NOMO-1 (cell line): ENCODE results near the gene OSBPL9.
"Not testable (repeated sequence)": the region's sequence is repeated elsewhere in the genome, so short reads cannot be mapped to it uniquely, and the experiment has no call there.

ENCODE experiments used
- DNase-seq, 2 experiments: peaks; one replicate each; lab custom pipeline; 2025; ENCODE audit not compliant: unreplicated experiment in 2 of 2; lab: John Stamatoyannopoulos, UW

OSBPL9 gene

DNA sequence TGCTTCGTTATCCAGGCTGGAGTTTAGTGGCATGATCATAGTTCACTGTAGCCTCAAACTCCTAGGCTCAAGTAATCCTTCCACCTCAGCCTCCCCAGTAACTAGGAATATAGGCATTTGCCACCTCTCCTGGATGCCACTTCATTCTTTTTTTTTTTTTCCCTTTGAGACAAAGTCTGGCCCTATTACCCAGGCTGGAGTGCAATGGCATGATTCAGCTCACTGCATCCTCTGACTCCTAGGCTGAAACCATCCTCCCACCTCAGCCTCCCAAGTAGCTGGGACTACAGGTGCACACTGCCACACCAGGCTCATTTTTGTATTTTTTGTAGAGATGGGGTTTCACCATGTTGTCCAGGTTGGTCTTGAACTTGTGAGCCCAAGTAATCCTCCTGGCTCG is 19.3 kb downstream of the OSBPL9 start:
- DNase-seq: no peak

DNA sequence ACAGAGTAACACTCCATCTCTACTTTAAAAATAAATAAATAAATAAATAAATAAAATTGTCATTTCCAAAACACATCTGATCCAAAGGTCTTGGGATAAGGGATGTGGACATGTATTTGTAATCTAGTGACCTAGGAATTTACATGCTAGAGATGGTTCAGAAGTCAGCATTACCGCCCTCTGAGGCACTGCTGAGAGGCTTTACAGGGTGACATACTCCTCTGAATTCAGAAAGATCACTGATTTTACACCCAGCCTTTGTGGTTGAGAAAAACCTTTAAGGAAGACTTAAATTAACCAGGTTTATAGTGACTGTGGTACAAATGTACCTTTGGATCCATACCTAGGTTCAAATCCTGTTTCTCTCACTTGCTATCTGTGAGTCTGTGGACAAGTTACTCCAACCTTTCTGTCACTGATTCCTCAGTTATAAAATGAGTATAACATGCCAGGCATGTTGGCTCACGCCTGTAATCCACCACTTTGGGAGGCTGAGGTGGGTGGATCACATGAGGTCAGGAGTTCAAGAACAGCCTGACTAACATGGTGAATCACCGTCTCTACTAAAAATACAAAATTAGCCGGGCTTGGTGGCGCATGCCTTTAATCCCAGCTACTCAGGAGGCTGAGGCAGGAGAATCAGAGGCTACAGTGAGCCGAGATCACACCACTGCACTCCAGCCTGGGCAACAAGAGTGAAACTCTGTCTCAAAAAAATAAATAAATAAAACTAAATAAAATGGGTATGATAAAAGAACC is 20.1 kb downstream of the OSBPL9 start:
- no peak for DNase-seq

DNA sequence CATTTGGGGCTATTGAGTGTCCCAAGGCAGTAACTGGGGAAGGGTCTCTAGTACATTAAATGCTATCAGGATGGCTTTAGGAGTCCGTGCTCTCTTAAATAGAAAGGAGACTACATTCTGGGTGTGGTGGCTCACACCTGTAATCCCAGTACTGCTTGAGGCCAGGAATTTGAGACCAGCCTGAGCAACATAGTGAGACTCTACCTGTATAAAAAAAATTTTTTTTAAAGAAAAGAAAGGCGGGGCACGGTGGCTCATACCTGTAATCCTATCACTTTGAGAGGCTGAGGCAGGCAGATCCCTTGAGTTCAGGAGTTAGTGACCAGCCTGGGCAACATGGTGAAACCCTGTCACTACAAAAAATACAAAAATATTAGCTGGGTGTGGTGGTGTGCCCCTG is 21.5 kb downstream of the OSBPL9 start:
- DNase-seq: no peak

DNA sequence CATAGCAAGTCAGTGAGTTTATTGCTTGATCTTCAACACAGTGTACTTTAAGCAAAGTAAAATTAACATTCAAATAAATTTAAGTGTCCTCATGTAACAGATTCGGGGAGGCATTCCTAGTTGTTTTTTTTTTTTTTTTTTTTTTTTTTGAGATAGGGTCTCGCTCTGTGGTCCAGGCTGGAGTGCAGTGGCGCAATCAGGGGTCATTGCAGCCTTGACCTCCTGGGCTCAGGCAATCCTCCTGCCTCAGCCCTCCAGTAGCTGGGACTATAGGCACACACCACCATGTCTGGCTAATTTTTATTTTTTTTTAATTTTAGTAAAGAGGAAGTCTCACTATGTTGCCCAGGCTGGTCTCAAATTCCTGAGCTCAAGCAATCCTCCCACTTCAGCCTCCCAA is 22.8 kb downstream of the OSBPL9 start:
- DNase-seq: no peak

DNA sequence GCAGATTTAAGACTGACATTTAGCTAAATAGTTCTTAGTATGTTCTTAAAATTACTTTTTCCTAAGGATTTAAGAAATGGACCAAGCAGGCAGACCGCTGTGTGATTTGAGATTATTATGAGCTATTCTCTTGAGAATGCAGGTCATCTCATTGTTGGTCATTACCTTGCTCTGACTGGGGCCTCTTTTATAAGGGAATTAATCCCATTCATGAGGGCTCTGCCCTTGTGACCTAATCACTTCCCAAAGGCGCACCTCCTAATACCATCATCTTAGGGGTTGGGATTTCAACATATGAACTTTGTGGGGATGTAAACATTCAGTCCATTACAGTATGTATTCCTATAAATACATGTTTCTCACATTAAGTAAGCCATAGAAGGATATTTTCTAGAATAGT is 24.2 kb downstream of the OSBPL9 start:
- DNase-seq: no peak

DNA sequence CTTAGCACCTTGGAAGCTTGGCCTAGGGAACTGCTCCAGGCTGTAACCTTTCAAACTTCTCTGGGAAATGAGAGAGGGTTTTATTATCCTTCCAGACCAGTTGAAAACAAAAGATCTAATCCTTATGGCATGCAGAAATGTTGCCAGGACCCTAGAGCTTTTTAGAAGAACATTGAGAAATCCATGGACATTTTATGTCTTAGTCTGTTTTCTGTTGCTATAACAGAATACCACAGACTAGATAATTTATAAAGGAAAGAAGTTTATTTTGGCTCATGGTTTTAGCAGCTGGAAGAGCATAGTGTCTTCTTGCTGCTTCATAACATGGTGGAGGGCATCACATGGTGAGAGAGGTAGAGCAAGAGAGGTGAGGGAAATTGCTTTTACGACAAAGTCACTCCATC is 25.8 kb downstream of the OSBPL9 start:
- DNase-seq: no peak

DNA sequence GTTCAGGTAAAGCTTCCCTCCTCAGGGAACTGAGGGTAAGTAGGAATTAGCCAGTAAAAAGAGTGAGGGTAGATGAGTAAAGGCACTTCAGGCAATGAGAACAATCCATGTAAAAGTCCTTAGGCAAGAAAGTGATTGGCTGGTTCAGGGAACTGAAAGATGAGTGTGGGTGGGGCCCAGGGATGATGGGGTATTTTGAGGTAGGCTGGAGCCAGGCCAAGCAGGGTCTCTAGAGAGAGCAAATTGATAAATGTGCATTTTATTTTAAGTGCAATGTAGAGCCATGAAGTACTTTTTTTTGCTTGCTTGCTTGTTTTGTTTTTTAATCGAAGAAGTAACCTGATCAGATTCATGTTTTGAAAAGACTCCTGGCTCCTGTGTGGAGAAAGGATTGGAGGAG is 26.5 kb downstream of the OSBPL9 start:
- no peak for DNase-seq

DNA sequence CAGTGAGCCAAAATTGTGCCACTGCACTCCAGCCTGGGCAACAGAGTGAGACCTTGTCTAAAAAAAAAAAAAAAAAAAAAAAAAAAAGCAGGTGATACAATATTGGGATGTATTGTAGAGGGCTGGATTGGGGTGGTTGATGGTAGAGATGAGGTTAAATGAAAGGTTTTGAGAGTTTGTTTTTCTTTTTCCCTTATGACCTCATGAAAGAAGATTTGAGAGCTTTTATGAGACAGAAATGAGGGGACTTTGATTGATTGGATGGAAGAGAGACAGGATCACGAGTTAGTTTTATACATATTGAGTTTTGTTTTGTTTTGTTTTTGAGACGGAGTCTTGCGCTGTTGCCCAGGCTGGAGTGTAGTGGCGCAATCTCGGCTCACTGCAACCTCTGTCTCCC is 27.1 kb downstream of the OSBPL9 start:
- DNase-seq: no peak

DNA sequence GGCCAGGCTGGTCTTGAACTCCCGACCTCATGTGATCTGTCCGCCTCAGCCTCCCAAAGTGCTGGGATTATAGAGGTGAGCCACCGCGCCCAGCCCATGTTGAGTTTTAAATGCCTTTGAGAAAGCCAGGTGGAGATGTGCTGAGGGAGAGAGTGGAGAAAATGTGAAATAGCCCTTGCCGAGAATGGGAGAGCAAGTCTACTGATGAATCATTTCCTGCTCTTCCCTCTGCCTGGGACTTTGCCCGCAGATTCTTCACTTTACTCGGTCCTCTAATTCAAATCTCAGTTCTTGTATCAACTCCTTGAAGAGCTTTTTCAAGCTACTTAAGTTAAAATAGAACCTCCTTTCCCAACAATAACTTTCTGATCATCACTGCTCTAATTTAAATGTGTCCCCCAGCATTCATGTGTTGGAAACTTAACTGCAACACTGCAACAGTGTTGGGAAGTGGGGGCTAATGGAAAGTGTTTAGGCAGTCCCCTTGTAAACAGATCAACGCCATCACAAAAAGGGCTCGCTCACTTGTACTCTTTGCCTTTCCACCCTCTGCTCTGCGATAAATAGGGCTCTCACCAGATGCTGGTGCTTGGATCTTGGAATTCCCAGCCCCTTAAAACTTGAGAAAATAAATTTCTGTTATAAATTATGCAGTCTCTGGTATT is 27.8 kb downstream of the OSBPL9 start:
- no peak for DNase-seq

DNA sequence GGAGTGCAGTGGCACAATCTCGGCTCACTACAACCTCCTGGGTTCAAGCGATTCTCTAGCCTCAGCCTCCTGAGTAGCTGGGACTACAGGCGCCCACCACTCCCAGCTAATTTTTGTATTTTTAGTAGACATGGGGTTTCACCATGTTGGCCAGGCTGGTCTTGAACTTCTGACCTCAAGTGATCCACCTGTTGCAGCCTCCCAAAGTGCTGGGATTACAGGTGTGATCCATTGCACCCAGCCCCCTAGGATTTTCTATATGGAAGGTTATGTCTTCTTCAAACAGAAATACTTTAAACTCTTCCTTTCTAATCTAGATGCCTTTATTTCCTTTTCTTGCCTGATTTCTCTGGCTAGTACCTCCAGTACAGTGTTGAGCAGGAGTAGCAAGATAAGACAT is 29.7 kb downstream of the OSBPL9 start:
- DNase-seq: not testable (repeated sequence)

DNA sequence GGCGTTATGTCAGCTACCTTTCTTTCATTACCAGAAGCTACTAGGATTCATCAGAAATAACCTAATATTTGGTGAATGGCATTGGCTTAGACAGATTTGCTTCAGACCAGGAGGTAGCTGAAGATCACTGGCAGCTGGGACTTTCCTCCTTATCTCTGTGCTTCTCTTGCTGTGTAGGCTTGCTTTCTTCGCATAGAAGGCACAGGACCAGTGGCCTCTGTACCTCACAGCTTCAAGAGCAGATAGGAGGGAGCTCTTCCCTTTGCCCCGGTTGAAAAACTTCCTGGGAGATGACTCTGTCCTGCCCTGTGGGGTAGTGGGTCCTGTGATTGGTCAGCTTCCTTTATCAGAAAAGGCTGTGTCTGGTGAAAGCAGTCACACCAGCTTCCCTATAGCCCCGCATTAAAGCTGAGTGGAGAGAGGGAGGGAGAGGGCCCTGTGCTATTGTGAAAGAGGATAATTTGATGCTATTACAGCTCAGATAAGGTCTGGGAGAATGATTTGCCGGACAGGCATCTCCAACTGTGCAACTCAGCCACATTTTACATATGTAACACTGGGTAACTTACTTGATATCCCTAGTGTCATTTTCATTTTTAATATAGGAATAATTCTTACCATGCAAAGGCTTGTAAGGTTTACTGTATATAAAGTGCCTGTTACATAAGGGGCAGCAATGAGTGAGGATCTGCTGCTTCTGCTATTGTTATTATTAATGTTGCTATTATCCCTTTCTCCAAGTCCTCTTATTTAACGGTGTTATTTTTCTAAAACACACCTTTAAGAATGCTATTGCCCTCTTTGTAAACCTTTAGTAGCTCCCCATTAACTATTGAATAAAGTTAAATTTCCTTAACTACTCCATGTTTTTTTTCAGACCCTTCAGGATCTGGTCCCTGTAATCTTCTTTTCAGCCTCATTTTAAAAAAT is 31.6 kb downstream of the OSBPL9 start:
- peak; percentile 69 to 74 for DNase-seq

DNA sequence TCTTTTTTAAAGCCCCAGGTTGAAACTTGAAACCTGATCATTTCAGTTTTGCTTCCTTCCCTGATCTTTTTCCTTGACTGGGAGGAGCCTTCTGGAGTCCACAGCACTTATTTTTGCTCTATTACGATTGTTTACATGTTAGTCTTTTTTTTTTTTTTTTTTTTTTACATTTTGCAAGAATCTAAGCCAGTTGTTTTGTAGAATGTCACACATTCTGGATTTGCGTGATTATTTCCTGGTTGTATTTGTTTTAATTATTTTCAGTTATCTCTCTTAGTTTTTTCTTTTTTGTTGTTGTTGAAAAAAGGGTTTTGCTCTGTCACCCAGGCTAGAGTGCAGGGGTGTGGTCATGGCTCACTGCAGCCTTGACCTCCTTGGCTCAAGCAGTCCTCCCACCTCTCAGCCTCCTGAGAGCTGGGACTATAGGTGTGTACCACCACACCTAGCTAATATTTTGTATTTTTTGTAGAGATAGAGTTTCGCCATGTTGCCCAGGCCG is 32.8 kb downstream of the OSBPL9 start:
- DNase-seq: no peak

DNA sequence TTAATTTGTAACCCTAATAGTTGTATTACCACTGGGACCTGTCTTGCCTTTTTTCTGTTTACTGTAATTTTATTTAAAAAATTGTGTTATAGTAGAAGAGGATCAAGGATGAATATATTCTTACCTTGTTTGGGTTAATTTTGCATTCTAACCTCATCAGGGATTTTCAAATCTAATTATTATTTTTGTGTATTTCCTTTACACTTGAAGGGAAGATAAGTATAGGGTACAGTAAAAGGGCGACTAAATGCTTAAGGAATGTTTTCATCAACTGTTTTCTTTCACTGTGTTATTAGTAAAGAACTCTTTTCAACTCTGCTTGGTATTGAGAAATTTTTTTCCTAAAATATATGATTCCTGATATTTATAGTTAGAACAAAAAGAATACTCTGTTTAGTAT is 33.3 kb downstream of the OSBPL9 start:
- DNase-seq: no peak

DNA sequence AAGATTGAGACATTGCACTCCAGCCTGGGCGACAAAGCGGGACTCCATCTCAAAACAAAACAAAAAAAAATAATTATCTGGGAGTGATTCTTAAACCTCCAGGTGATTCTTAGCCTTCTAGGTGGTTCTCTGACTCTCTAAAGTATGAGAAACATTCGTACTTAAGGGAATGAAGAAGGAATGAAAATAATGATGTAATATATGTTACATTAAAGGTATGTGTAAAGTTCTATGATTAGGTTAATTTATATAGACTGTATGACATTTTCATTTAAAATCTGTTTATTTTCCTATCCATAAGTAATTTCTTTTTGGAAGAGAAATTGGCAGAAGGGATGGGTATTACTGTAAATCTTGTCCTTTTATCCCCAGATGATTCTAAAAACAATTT is 34.7 kb downstream of the OSBPL9 start:
- DNase-seq: no peak

DNA sequence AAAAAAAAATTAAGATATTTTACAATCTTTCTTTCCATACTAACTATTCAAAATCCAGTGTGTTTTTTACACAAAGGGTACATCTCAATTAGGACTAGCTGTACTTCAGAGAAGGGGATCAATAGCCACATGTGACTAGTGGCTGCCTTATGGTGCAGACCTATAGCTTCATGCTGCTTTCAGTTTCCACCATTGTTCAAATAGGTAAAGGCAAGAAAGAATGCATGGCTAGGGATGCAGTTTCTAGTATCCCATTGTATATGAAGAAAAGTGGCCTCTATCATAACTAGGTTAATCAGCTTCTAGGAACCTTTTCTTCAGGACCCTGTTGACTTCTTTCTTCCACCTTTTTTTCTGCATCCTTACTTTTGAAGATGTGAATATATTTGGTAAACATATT is 35.7 kb downstream of the OSBPL9 start:
- no peak for DNase-seq

DNA sequence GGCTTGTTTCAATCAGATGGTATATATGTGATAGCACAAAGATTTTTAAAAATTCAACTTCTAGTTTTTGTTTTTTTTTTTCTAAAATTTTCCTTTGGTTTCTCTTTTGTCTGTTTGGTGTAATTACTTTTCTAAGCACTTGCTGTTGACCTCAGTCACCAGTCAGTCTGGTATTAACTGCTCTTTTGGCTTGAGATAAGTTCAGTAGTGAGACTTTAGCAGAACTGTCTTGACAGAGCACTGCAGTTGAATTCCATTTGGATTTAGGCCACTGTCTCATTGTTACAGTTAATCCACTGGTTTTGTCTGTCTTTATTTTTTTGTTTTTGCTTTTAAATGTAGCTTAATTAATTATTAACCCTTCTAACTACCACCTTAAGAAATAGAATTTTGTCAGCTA is 36.2 kb downstream of the OSBPL9 start:
- DNase-seq: no peak

DNA sequence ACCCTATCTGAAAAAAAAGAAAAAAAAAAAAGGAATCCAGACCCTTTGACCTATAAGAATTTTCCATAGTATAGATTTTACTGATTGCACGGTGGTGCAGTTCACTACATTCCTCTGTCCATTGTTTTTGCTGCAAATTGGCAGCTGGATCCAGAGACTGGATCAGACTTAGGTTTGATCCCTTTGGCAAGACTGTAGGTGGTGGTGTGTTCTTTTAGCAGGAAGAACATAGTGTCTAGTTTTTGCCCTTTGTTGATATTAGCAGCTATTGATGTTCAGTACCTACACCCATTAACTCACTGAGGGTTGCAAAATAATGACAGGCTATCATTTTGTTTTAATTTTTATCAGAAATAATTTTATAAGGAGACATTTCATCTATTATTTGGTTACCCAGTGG is 37.1 kb downstream of the OSBPL9 start:
- no peak for DNase-seq

DNA sequence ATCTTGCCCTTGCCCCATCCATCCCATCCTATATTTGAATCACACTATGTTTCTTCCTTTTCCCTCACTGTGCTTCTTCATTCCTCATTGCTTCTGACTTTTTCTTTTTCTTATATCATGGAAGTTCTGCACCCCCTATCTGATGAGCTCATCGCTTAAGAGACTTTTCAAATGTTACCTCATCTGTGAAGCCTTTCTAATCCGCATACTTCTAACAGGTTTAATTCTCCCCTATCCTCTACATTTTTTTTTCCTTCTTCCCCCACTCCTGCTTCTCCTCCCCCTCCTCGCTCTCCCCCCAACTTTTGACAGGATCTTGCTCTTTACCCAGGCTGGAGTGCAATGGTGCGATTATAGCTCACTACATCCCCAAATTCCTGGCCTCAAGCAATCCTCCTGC is 39.5 kb downstream of the OSBPL9 start:
- DNase-seq: no peak

DNA sequence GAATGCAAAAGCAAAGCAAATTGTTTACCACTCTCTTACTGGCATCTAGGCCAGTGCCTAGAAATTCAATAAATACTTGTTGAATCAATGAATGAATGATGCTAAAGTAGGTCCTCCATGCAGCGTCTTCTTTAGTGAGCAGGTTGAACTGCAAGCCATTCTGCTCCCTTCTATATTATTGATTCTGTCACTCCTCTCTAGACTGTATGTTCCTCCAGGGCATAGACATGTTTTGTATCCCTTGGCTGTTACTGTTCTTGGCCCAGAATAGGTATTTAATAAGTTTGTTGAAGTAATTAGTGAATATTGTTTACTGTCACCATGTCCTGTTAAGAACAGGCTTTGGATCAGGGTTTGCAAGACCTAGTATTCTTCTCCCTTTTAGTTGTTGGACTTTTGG is 43.7 kb downstream of the OSBPL9 start:
- no peak for DNase-seq

DNA sequence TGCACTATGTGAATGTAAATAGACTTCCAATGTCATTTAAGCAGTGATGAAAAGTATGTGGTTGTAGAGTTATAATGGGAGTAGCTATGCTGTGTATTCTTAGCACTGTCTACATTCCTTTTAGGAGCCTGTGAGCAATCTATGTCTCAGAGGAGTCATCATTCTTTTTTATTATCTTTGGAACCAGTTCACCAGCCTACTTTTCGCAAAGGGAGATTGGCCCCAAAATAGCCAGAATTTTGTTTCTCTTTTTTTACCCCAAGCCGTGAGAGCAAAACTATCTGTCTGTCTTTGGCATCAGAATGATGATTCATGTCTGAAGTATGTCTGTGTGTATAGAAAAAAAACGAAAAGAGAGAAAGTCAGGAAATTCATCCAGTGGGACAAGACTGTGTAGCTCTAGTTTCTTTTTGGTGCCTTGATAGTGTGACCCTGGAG is 44.2 kb downstream of the OSBPL9 start:
- DNase-seq: no peak

DNA sequence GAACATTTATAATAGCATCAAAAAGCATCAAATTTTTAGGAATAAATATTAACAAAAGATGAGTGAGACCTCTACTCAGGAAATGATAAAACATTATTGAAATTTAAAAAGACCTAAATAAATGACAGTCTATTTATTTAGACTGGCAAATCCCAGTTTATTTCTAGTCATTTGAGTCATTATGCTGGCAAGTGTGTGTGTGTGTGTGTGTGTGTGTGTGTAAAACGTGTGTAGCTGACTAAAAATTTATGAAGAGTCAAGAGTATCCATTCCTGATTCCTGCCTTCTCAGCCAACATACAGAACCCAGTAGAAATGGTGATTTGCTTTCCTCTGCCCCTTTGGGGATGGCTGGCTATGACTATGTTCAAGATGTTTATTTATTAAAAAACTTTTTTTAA is 46.2 kb downstream of the OSBPL9 start:
- no peak for DNase-seq
